Body of pancreas (tissue), 4 donors: ENCODE data around the gene WDR7.

ENCODE experiments used
- POLR2A ChIP-seq, 3 donors: fragments of 450-650 bp; IDR thresholded peaks; one replicate each; pipeline ENCODE4 v1.6.1; 2016; ENCODE audit warnings: antibody characterized with exemption in 3 of 3, mild to moderate bottlenecking in 2 of 3
- TF ChIP-seq, protein P1 (sequence below), 7 experiments: fragments of 450-650 bp in 4 of 7; fragments of 200-600 bp in 3 of 7; sonication (generic) in 3 of 7; IDR thresholded peaks; one replicate each; pipeline ENCODE4 v1.5.1; 2016 to 2019; ENCODE audit warnings: antibody characterized with exemption in 7 of 7

DNA sequence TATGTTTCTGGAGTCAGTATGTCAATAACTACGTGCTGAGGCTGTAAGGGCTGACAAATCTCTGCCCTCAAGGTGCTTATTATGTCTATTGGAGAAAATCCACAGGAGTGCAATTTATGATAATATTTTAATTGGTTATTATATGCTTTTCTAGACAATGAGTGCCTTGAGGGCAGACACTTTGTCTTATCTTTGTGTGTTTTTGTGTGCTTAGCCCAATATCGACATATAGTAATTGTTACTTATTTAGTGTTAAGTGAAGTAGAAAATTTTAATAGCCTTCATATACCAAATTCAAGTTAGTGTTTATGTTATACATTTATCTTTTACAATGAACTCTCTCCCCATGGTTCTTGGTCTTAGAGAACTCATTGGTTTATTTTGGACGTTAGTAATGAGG is 118.9 kb downstream of the WDR7 start:
- TF ChIP-seq, protein P1, sequence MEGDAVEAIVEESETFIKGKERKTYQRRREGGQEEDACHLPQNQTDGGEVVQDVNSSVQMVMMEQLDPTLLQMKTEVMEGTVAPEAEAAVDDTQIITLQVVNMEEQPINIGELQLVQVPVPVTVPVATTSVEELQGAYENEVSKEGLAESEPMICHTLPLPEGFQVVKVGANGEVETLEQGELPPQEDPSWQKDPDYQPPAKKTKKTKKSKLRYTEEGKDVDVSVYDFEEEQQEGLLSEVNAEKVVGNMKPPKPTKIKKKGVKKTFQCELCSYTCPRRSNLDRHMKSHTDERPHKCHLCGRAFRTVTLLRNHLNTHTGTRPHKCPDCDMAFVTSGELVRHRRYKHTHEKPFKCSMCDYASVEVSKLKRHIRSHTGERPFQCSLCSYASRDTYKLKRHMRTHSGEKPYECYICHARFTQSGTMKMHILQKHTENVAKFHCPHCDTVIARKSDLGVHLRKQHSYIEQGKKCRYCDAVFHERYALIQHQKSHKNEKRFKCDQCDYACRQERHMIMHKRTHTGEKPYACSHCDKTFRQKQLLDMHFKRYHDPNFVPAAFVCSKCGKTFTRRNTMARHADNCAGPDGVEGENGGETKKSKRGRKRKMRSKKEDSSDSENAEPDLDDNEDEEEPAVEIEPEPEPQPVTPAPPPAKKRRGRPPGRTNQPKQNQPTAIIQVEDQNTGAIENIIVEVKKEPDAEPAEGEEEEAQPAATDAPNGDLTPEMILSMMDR (IDR thresholded peaks at IDR 0.05): no peak
- TF ChIP-seq POLR2A (IDR thresholded peaks at IDR 0.05): no peak
